Endothelial cell of umbilical vein (primary cell): ENCODE results near the gene GDNF. TPM values are rescaled to one million over a fixed set of nuclear protein-coding genes. Genes with fewer than 3 reads are reported as not detected.
A peak's percentile ranks its signal among the peaks of the same experiment; 100 is the strongest.

ENCODE experiments used
- BruUV-seq: library from RNA; stranded (reverse); fragments of 400-500 nt; replicated peaks from 2 replicates; lab custom pipeline; 2021; lab: Mats Ljungman, UMichigan
- CTCF ChIA-PET: fragments of 300-600, 350-600 bp; sonication (Branson Sonifier 250); formaldehyde crosslinking; loops from one replicate; lab custom pipeline; 2021; ENCODE audit warnings: antibody characterized with exemption, inconsistent platforms; lab: Charles Lee
- POLR2A ChIA-PET: fragments of 300-600, 350-600 bp; sonication (Branson Sonifier 250); formaldehyde crosslinking; loops from one replicate; lab custom pipeline; 2021; ENCODE audit warnings: antibody characterized with exemption, inconsistent platforms; lab: Charles Lee
- DNase-seq: peaks from one replicate; pipeline ENCODE4 v3.0.0-alpha.2; 2011; ENCODE audit warnings: low read depth, low spot score
- FAIRE-seq: peaks from 2 replicates; lab custom pipeline; 2011; peaks lifted over from hg19 to GRCh38; lab: Jason Lieb, UNC
- H2AFZ ChIP-seq: 2 replicates; pipeline ENCODE4 v1.6.0; 2012; ENCODE audit warnings: low read depth, low read length, control low read depth, inconsistent platforms
- H3K27ac ChIP-seq: 2 replicates; pipeline ENCODE4 v1.5.1; 2011; ENCODE audit warnings: low read depth, mild to moderate bottlenecking, control low read depth, low read length, moderate library complexity; ENCODE audit not compliant: insufficient read depth
- H3K27me3 ChIP-seq, 2 experiments: 2 replicates each; pipeline versions ENCODE4 v1.6.0 to v1.6.1; 2011; ENCODE audit warnings: low read length in 2 of 2, mixed read lengths in 1 of 2; ENCODE audit not compliant: control insufficient read depth in 2 of 2, insufficient read depth in 2 of 2
- H3K36me3 ChIP-seq, 2 experiments: 2 replicates in 1 of 2; 3 replicates in 1 of 2; pipeline ENCODE4 v1.5.1; 2011; ENCODE audit warnings: low read length in 2 of 2, mild to moderate bottlenecking in 1 of 2, moderate library complexity in 1 of 2; ENCODE audit not compliant: control insufficient read depth in 2 of 2, insufficient read depth in 2 of 2; ENCODE audit errors: extremely low read depth in 1 of 2
- H3K4me1 ChIP-seq: 3 replicates; pipeline ENCODE4 v1.5.1; 2011; ENCODE audit warnings: mild to moderate bottlenecking, low read length; ENCODE audit not compliant: control insufficient read depth, insufficient read depth; ENCODE audit errors: extremely low read depth
- H3K4me2 ChIP-seq: 2 replicates; pipeline ENCODE4 v1.6.1; 2011; ENCODE audit warnings: low read length, control low read depth, mixed read lengths; ENCODE audit not compliant: insufficient read depth
- H3K4me3 ChIP-seq, 3 experiments: fragments of 200-600 bp in 1 of 3; sonication (generic), shearing (Covaris generic) in 1 of 3; replicated peaks in 1 of 3; 2 replicates each; pipeline ENCODE4 v1.5.1; 2011 to 2016; ENCODE audit warnings: control low read depth in 3 of 3, low read length in 3 of 3, mild to moderate bottlenecking in 2 of 3, inconsistent platforms in 1 of 3, low read depth in 1 of 3, moderate library complexity in 1 of 3; ENCODE audit not compliant: insufficient read depth in 1 of 3
- H3K79me2 ChIP-seq: 2 replicates; pipeline ENCODE4 v1.6.0; 2012; ENCODE audit warnings: low read length, inconsistent platforms; ENCODE audit not compliant: control insufficient read depth, insufficient read depth
- H3K9ac ChIP-seq: replicated peaks from 2 replicates; pipeline ENCODE3; 2011; ENCODE audit warnings: low read length, control low read depth; ENCODE audit not compliant: insufficient read depth; ENCODE audit errors: extremely low read depth
- H3K9me1 ChIP-seq: replicated peaks from 3 replicates; pipeline ENCODE4 v1.6.0; 2011; ENCODE audit warnings: mild to moderate bottlenecking, low read length; ENCODE audit not compliant: control insufficient read depth, insufficient read depth; ENCODE audit errors: extremely low read depth
- H3K9me3 ChIP-seq: replicated peaks from 2 replicates; pipeline ENCODE4 v1.5.1; 2012; ENCODE audit warnings: low read length, inconsistent platforms; ENCODE audit not compliant: control insufficient read depth, insufficient read depth
- H4K20me1 ChIP-seq: replicated peaks from 2 replicates; pipeline ENCODE3; 2011; ENCODE audit warnings: mild to moderate bottlenecking, low read length; ENCODE audit not compliant: control insufficient read depth, insufficient read depth; ENCODE audit errors: extremely low read depth
- EZH2 ChIP-seq: IDR thresholded peaks from 2 replicates; pipeline ENCODE4 v1.6.1; 2012; ENCODE audit warnings: borderline replicate concordance, low read depth, mild to moderate bottlenecking, moderate library complexity, low read length, inconsistent platforms; ENCODE audit not compliant: severe bottlenecking
- FOS ChIP-seq: IDR thresholded peaks from 2 replicates; pipeline ENCODE4 v1.6.1; 2011; ENCODE audit warnings: mild to moderate bottlenecking, low read length, moderate library complexity, borderline replicate concordance; ENCODE audit not compliant: insufficient read depth
- GATA2 ChIP-seq: IDR thresholded peaks from 2 replicates; pipeline ENCODE4 v1.7.0; 2011; ENCODE audit warnings: low read depth, mild to moderate bottlenecking, moderate library complexity, mixed read lengths, low read length; ENCODE audit not compliant: insufficient read length, insufficient read depth
- JUN ChIP-seq: IDR thresholded peaks from 2 replicates; pipeline ENCODE4 v1.6.1; 2011; ENCODE audit warnings: borderline replicate concordance, low read depth; ENCODE audit not compliant: insufficient read length, insufficient read depth
- MAX ChIP-seq: IDR thresholded peaks from 2 replicates; pipeline ENCODE4 v1.6.1; 2011; ENCODE audit not compliant: insufficient read depth, insufficient read length
- MYC ChIP-seq: IDR thresholded peaks from one replicate; pipeline ENCODE4 v1.6.1; 2011; ENCODE audit warnings: mild to moderate bottlenecking, low read depth, low read length
- POLR2A ChIP-seq: IDR thresholded peaks from 2 replicates; pipeline ENCODE4 v1.6.1; 2012; ENCODE audit warnings: low read depth, mild to moderate bottlenecking, control low read depth, low read length
- dilution Hi-C: fragments of 300-500 bp; cut with MboI; formaldehyde crosslinking; loops from one replicate; pipeline ENCODE4 v1.15.0; 2019; ENCODE audit warnings: low sequenced_read_pairs; ENCODE audit not compliant: extremely low pct_ligation_motif_present
- intact Hi-C: fragments of 100-400 bp; cut with micrococcal nuclease; formaldehyde crosslinking; loops from one replicate; pipeline ENCODE4 v1.10.0; 2022
- polyA plus RNA-seq, 4 experiments: library from polyadenylated mRNA; depleted of rRNA in 3 of 4; stranded (reverse) in 3 of 4; unstranded in 1 of 4; fragments of >200 nt; gene quantifications; 2 replicates each; pipeline versions ENCODE4 v1.2.1 to v1.2.3, GENCODE V29; 2011 to 2012; ENCODE audit warnings: missing spikeins in 1 of 4
- total RNA-seq: library from RNA; stranded (reverse); gene quantifications from 2 replicates; pipeline ENCODE4 v1.2.3, GENCODE V29; 2021
- TF ChIP-seq, protein P1 (sequence below), 2 donors: IDR thresholded peaks; 1 replicate in 1 of 2; 2 replicates in 1 of 2; pipeline ENCODE4 v1.5.1; 2011; ENCODE audit warnings: low read length in 2 of 2, mild to moderate bottlenecking in 2 of 2, moderate library complexity in 2 of 2, control low read depth in 1 of 2, inconsistent platforms in 1 of 2, low read depth in 1 of 2; ENCODE audit not compliant: insufficient read depth in 1 of 2; ENCODE audit errors: extremely low read depth in 1 of 2

Gene GDNF
- total and polyA plus RNA-seq, 2 donors (not counting 3 experiments of a cell fraction or from before 2014, with no cell fraction given), result not detected

DNA sequence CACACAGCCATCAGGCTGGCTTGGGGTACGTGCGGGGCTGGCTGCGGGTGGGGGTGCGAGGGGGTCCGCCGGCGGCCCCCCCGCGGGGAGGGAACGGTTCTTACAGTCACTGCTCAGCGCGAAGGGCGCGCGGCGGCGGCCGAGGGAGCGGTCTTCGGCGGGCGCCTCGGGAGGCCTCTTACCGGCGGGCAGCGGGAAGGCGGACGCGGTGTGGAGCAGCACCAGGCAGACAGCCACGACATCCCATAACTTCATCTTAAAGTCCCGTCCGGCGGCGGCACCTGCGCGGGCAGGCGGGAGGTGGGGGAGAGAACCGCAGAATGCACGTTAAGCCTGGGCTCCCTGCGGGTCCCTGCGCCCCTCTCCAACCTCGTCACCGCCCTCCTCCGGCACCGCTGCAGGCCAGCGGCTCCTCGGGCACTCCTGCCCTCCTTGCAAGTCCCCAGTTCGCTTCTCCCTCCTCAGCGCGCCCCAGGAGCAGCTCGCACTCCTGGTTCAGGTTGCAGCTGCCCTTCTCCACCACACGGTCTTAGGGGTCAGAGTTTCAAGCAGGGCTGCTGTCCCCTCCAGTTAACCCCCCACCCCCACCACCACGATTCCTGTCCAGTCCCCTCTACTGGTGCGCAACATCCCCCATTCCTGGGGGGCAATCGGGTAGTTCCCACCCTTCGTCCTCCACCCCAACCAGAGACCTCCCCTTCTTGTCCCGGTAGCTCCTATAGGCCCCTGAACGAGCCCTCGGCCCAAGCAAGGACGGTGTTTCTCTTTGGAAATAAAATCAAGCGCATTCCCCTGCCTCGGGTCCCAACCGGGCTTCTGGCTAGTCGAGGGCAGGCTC lies 5.1 kb downstream of the GDNF start:
- no peak for TF ChIP-seq FOS
- no peak for TF ChIP-seq MYC
- TF ChIP-seq EZH2, result peak; percentile 92
- TF ChIP-seq POLR2A, result no peak
- no peak for DNase-seq
- no peaks in the 10 kb centered on the region for H3K9me1 ChIP-seq
- no peak overlapping the region for H2AFZ ChIP-seq
- no peaks in the 10 kb centered on the region for H4K20me1 ChIP-seq
- H3K9me3 ChIP-seq, result no peaks in the 10 kb centered on the region
- no peak for FAIRE-seq
- H3K4me2 ChIP-seq, result no peak overlapping the region
- H3K79me2 ChIP-seq, result no peaks in the 10 kb centered on the region
- no peaks in the 10 kb centered on the region for H3K36me3 ChIP-seq
- no peak overlapping the region for H3K9ac ChIP-seq
- H3K27me3 ChIP-seq, result peaks cover 76 to 84% of the 10 kb centered on the region in 2 experiments
- dilution Hi-C loops (no loop called here), intact Hi-C loops (loop anchor here (5.0 kb wide), 1 partner anchor 117 kb away; no protein-coding TSS in a partner anchor)
- no TSS peak for BruUV-seq
- POLR2A ChIA-PET, result no interaction called here
- no peak overlapping the region for H3K27ac ChIP-seq
- H3K4me1 ChIP-seq, result peaks cover 19% of the 10 kb centered on the region
- no peak overlapping the region for H3K4me3 ChIP-seq
- CTCF ChIA-PET, result interaction anchor here (3.1 kb wide), 1 partner anchor 358 kb away, joined by 58 read pairs; no protein-coding TSS in a partner anchor

DNA sequence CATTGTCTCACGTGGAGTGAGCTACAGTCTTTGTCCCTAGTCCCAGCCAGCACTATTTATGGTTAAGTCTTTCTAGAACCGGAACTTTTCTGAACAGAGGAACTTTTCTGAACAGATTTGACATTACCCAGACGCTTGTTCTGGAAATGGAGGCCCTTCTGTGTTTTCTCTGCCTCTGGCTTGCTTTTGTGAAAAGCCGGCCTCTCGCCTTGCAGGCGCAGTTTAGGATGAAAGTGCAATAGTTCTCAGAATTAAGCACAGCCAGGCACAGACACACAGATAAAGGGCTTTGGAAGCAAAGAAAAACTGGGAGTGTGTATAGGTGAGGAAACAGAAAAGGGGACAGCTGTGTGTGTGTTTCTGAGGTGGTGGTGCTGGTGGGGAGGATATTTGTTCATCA lies 5.9 kb downstream of the GDNF start:
- H3K9ac ChIP-seq, result no peak overlapping the region
- no peak overlapping the region for H3K4me2 ChIP-seq
- DNase-seq (no peak), FAIRE-seq (no peak)
- no peak overlapping the region for H2AFZ ChIP-seq
- H3K9me1 ChIP-seq, result no peaks in the 10 kb centered on the region
- ChIA-PET CTCF (interaction anchor here (1.3 kb wide), 1 partner anchor 421 kb away, joined by 6 read pairs; no protein-coding TSS in a partner anchor), POLR2A (no interaction called here)
- no peak overlapping the region for H3K27ac ChIP-seq
- no peak overlapping the region for H3K4me3 ChIP-seq
- intact Hi-C loops (no loop called here), dilution Hi-C loops (no loop called here)
- no peaks in the 10 kb centered on the region for H3K36me3 ChIP-seq
- TF ChIP-seq, protein P1, sequence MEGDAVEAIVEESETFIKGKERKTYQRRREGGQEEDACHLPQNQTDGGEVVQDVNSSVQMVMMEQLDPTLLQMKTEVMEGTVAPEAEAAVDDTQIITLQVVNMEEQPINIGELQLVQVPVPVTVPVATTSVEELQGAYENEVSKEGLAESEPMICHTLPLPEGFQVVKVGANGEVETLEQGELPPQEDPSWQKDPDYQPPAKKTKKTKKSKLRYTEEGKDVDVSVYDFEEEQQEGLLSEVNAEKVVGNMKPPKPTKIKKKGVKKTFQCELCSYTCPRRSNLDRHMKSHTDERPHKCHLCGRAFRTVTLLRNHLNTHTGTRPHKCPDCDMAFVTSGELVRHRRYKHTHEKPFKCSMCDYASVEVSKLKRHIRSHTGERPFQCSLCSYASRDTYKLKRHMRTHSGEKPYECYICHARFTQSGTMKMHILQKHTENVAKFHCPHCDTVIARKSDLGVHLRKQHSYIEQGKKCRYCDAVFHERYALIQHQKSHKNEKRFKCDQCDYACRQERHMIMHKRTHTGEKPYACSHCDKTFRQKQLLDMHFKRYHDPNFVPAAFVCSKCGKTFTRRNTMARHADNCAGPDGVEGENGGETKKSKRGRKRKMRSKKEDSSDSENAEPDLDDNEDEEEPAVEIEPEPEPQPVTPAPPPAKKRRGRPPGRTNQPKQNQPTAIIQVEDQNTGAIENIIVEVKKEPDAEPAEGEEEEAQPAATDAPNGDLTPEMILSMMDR (IDR thresholded peaks at IDR 0.05; ENCODE audit: extremely low read depth in 1 of 2, insufficient read depth in 1 of 2, low read depth in 1 of 2, low read length in 2 of 2), result no peak
- TF ChIP-seq MAX (no peak), GATA2 (no peak), EZH2 (no peak), MYC (no peak), JUN (no peak)
- H3K79me2 ChIP-seq, result no peaks in the 10 kb centered on the region
- no TSS peak for BruUV-seq
- peaks cover 76 to 83% of the 10 kb centered on the region in 2 experiments for H3K27me3 ChIP-seq
- H4K20me1 ChIP-seq, result no peaks in the 10 kb centered on the region
- peaks cover 19% of the 10 kb centered on the region for H3K4me1 ChIP-seq
- H3K9me3 ChIP-seq, result no peaks in the 10 kb centered on the region
